HG02678 (cell line): ENCODE measurements around the gene GNA15.

Experiments
- ATAC-seq: cut with Tn5 transposase; IDR thresholded peaks from one replicate; pipeline ENCODE4 v1.9.1; 2021; ENCODE audit warnings: mild to moderate bottlenecking, moderate library complexity; ENCODE audit not compliant: unreplicated experiment

The GNA15 gene

GRCh38 chr19:3120611-3121276 is 15.1 kb upstream of the GNA15 start:
- ATAC-seq, result no peak

GRCh38 chr19:3121396-3121795 is 14.4 kb upstream of the GNA15 start:
- ATAC-seq, result no peak

GRCh38 chr19:3121821-3122511 is 13.9 kb upstream of the GNA15 start:
- no peak for ATAC-seq

- no peak for ATAC-seq
These were observed 13.3 kb upstream of the GNA15 start for GRCh38 chr19:3122512-3122870.

GRCh38 chr19:3123088-3123721 is 12.6 kb upstream of the GNA15 start:
- no peak for ATAC-seq

GRCh38 chr19:3123956-3124355 is 11.9 kb upstream of the GNA15 start:
- no peak for ATAC-seq

- ATAC-seq, result no peak
These were observed 11.2 kb upstream of the GNA15 start for GRCh38 chr19:3124630-3125029.

GRCh38 chr19:3125900-3126524 is 9.8 kb upstream of the GNA15 start:
- ATAC-seq, result no peak

- no peak for ATAC-seq
These were observed 6.7 kb upstream of the GNA15 start for GRCh38 chr19:3129112-3129511.

GRCh38 chr19:3131168-3131567 is 4.7 kb upstream of the GNA15 start:
- no peak for ATAC-seq

GRCh38 chr19:3132971-3133792 is 2.7 kb upstream of the GNA15 start:
- ATAC-seq, result peak; percentile 68

GRCh38 chr19:3133793-3134116 is 2.1 kb upstream of the GNA15 start:
- ATAC-seq, result peak; percentile 22

GRCh38 chr19:3136684-3137055 is 837 bp downstream of the GNA15 start:
- ATAC-seq, result no peak

GRCh38 chr19:3137119-3137518 is 1.3 kb downstream of the GNA15 start:
- no peak for ATAC-seq

- no peak for ATAC-seq
These were observed 2.4 kb downstream of the GNA15 start for GRCh38 chr19:3138268-3138667.

- ATAC-seq, result no peak
These were observed 4.8 kb downstream of the GNA15 start for GRCh38 chr19:3140667-3141038.

- ATAC-seq, result no peak
These were observed 6.4 kb downstream of the GNA15 start for GRCh38 chr19:3142292-3142670.

GRCh38 chr19:3142781-3143337 is 7.0 kb downstream of the GNA15 start:
- ATAC-seq, result no peak

- ATAC-seq, result no peak
These were observed 10.3 kb downstream of the GNA15 start for GRCh38 chr19:3145909-3146676.

- ATAC-seq, result no peak
These were observed 10.9 kb downstream of the GNA15 start for GRCh38 chr19:3146677-3147100.
